Brain microvascular endothelial cell (primary cell): Measurements from ENCODE around the gene RBBP4.

Source experiments
- DNase-seq: peaks from one replicate; pipeline ENCODE4 v3.0.0-alpha.2; 2020
- H3K27ac ChIP-seq: fragments of 250-450 bp; sonication (Bioruptor Pico); 2 replicates; pipeline ENCODE4 v1.5.1; 2020; ENCODE audit warnings: mild to moderate bottlenecking, moderate library complexity
- H3K27me3 ChIP-seq: fragments of 250-450 bp; sonication (Bioruptor Pico); replicated peaks from 2 replicates; pipeline ENCODE4 v1.5.1; 2020; ENCODE audit warnings: mild to moderate bottlenecking
- H3K36me3 ChIP-seq: fragments of 250-450 bp; sonication (Bioruptor Pico); replicated peaks from 2 replicates; pipeline ENCODE4 v1.5.1; 2020; ENCODE audit warnings: mild to moderate bottlenecking
- H3K4me3 ChIP-seq: 2 replicates; pipeline ENCODE4 v1.5.1; 2011; ENCODE audit warnings: low read depth, mild to moderate bottlenecking, control low read depth, low read length, moderate library complexity
- CTCF ChIP-seq: IDR thresholded peaks from 2 replicates; pipeline ENCODE4 v1.5.1; 2011; ENCODE audit warnings: low read depth, mild to moderate bottlenecking, moderate library complexity, low read length, control low read depth, inconsistent platforms; ENCODE audit errors: missing control alignments
- in situ Hi-C: cut with HindIII; loops from 2 replicates; pipeline ENCODE4 v1.10.0; 2017; ENCODE audit warnings: low sequenced_read_pairs, low pct_ligation_motif_present

RBBP4 gene

GRCh38 chr1:32681999-32682398, 31.0 kb downstream of the RBBP4 start:
- in situ Hi-C loops: no loop called here
- Histone ChIP-seq H3K27ac (no peak overlapping the region), H3K4me3 (no peak overlapping the region), H3K27me3 (no peaks in the 10 kb centered on the region), H3K36me3 (peaks cover 64% of the 10 kb centered on the region)
- no peak for DNase-seq
- no peak for TF ChIP-seq CTCF

- no peak for DNase-seq
- H3K27ac ChIP-seq: no peak overlapping the region
- TF ChIP-seq CTCF: no peak
- H3K27me3 ChIP-seq: no peaks in the 10 kb centered on the region
- H3K36me3 ChIP-seq: peaks cover 55% of the 10 kb centered on the region
- H3K4me3 ChIP-seq: no peak overlapping the region
- in situ Hi-C loops: no loop called here
Measured at GRCh38 chr1:32683397-32683796, 32.4 kb downstream of the RBBP4 start.

GRCh38 chr1:32684167-32684811, 33.3 kb downstream of the RBBP4 start:
- no peak for TF ChIP-seq CTCF
- Histone ChIP-seq H3K36me3 (peaks cover 49% of the 10 kb centered on the region), H3K27ac (no peak overlapping the region), H3K4me3 (no peak overlapping the region), H3K27me3 (no peaks in the 10 kb centered on the region)
- DNase-seq: no peak
- in situ Hi-C loops: no loop called here

GRCh38 chr1:32685498-32685897, 34.5 kb downstream of the RBBP4 start:
- DNase-seq: no peak
- Histone ChIP-seq H3K4me3 (no peak overlapping the region), H3K27me3 (no peaks in the 10 kb centered on the region), H3K36me3 (peaks cover 45% of the 10 kb centered on the region), H3K27ac (no peak overlapping the region)
- in situ Hi-C loops: no loop called here
- TF ChIP-seq CTCF: no peak

GRCh38 chr1:32686387-32686786, 35.4 kb downstream of the RBBP4 start:
- in situ Hi-C loops: no loop called here
- peaks cover 36% of the 10 kb centered on the region for H3K36me3 ChIP-seq
- H3K4me3 ChIP-seq: no peak overlapping the region

More at GRCh38 chr1:32686387-32686786, 35.4 kb downstream of the RBBP4 start:
- TF ChIP-seq CTCF: no peak
- no peak for DNase-seq
- H3K27ac ChIP-seq: no peak overlapping the region
- no peaks in the 10 kb centered on the region for H3K27me3 ChIP-seq
